ENCODE results near the gene DCTN4.

Gene DCTN4

GRCh38 chr5:150670275-150670947, 88.4 kb downstream of the DCTN4 start:
- no peak for DNase-seq (ENCODE audit: low read depth)

- DNase-seq (ENCODE audit: low read depth): no peak
Observed at GRCh38 chr5:150665044-150665443, 93.8 kb downstream of the DCTN4 start.

- no peak for DNase-seq (ENCODE audit: low read depth)
Observed at GRCh38 chr5:150663936-150664335, 94.9 kb downstream of the DCTN4 start.

- no peak for DNase-seq (ENCODE audit: low read depth)
Observed at GRCh38 chr5:150662731-150663516, 95.9 kb downstream of the DCTN4 start.

GRCh38 chr5:150661821-150662596, 96.8 kb downstream of the DCTN4 start:
- DNase-seq (ENCODE audit: low read depth): no peak

- DNase-seq (ENCODE audit: low read depth): no peak
Observed at GRCh38 chr5:150661086-150661485, 97.7 kb downstream of the DCTN4 start, which contains the start of gene MYOZ3. MYOZ3 (plus strand) TSS chr5:150661251; CDS start chr5:150662942, 1,691 bp downstream.

GRCh38 chr5:150660108-150660831, 98.5 kb downstream of the DCTN4 start:
- DNase-seq (ENCODE audit: low read depth): no peak

- no peak for DNase-seq (ENCODE audit: low read depth)
Observed at GRCh38 chr5:150659360-150660107, 99.3 kb downstream of the DCTN4 start.

GRCh38 chr5:150658699-150659265, 100.0 kb downstream of the DCTN4 start:
- DNase-seq (ENCODE audit: low read depth): no peak

Measured in stimulated activated CD8-positive, alpha-beta memory T cell treated with anti-CD3 and anti-CD28 coated beads, Interleukin-7, amount 100 ng/mL, for 24 hours (primary cell).